HepG2 (cell line): ENCODE measurements around the gene RER1. TPM values are rescaled to one million over a fixed set of nuclear protein-coding genes. Genes with fewer than 3 reads are reported as not detected.

Experiments used
- CCAR2 ChIP-seq: fragments of 200-400 bp; formaldehyde crosslinking; optimal IDR thresholded peaks from 2 replicates; pipeline ENCODE3; 2018; ENCODE audit warnings: low read depth, mild to moderate bottlenecking, low read length, moderate library complexity
- DBP ChIP-seq: sonication (generic); formaldehyde crosslinking; IDR thresholded peaks from 2 replicates; pipeline ENCODE4 v1.4.0; 2020; ENCODE audit warnings: missing genetic modification reagents; ENCODE audit errors: not compliant biosample characterization
- ZHX2 ChIP-seq, 2 experiments: sonication (generic) in 1 of 2; formaldehyde crosslinking in 1 of 2; IDR thresholded peaks; 2 replicates each; pipeline versions ENCODE4 v1.6.1 to v1.9.0; 2014 to 2022; ENCODE audit warnings: antibody characterized with exemption in 1 of 2, borderline replicate concordance in 1 of 2, inconsistent platforms in 1 of 2, low read depth in 1 of 2, missing genetic modification reagents in 1 of 2
- polyA plus RNA-seq, 8 experiments: library from polyadenylated mRNA; depleted of rRNA in 3 of 8; stranded (reverse) in 7 of 8; unstranded in 1 of 8; fragments of >200 nt; fragmentation: Illumina TruSeq in 4 of 8; extraction: Trizol in 4 of 8; gene quantifications; 2 replicates each; pipeline versions ENCODE4 v1.2.1 to v1.2.3, GENCODE V29; 2011 to 2016; ENCODE audit warnings: low read depth in 4 of 8, missing spikeins in 1 of 8, mixed read lengths in 1 of 8; ENCODE audit not compliant: insufficient read depth in 1 of 8
- total RNA-seq, 5 experiments: library from RNA; depleted of rRNA; stranded (reverse); fragments of >200 nt; fragmentation: Illumina TruSeq; extraction: Trizol; gene quantifications; 2 replicates each; pipeline ENCODE4 v1.2.3, GENCODE V29; 2016; ENCODE audit warnings: low read depth in 1 of 5

Gene RER1
- total and polyA plus RNA-seq, 2 of the 13 experiments (the other 11 are each of a cell fraction or from before 2014, with no cell fraction given) = 128 to 164 TPM

DNA sequence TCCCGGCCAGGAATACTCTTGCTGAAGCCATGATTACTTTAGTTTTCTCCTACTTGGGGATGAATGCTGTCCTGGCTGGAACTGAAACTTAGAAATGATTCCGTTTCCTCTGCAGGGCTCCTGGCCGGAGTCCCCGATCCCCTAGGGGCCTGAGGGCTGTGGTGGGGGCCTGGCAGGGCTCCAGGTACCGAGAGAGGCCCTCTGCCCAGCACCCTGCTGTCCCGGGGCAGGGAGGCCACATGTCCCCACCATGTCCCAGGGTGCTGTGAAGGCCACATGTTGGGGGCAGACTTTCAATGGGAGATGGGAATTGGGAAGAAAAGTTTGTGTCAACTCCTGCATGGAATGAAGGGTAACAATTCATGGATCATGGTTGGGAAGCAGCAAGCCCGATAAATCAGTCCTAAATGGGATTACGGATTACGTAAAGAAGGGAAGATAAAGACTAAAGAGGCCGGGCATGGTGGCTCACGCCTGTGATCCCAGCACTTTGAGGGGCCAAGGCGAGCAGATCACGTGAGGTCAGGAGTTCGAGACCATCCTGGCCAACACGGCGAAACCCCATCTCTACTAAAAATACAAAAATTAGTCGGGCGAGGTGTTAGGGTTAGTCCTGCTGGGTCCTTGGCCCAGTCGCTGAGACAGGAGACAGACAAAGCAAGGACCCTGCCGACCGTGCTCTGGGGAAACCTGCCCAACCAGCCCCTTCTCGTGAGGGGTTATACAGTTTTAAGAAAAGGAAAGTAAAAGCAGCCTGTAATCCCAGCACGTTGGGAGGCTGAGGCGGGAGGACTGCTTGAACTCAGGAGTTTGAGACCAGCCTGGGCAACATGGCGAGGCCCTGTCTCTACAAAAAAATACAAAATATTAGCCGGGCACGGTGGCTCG, 37.8 kb upstream of the RER1 start (continued):
- TF ChIP-seq ZHX2 (IDR thresholded peaks at IDR 0.05; ENCODE audit: low read depth) (no peak), ZHX2 (CRISPR knock-in tag; IDR thresholded peaks at IDR 0.05; ENCODE audit: borderline replicate concordance) (no peak), DBP (CRISPR knock-in tag) (no peak), CCAR2 (no peak)
